GM19043 (cell line): ENCODE results near the gene PADI3.

Source experiments
- ATAC-seq: cut with Tn5 transposase; IDR thresholded peaks from one replicate; pipeline ENCODE4 v1.9.1; 2021; ENCODE audit warnings: low read depth; ENCODE audit not compliant: unreplicated experiment

The PADI3 gene

GRCh38 chr1:17214876-17215544 is 33.9 kb upstream of the PADI3 start:
- no peak for ATAC-seq

DNA sequence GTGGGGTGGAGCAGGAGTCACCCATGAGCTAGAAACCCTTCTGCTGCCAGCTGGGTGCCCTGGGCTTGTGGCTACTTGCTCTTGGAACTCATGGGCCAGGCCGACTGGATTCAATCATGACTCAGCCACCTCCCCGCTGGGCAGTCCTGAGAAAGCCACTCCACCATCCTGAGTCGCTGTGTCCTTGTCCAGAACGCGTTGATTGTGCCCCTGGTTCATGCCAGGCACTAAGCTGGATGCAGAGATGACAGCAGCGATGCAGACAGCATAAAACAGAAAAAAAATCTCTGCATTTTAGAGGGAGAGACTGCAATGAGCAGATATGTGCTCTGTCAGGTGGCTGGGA is 33.4 kb upstream of the PADI3 start:
- ATAC-seq: no peak

- ATAC-seq: no peak
Measured at GRCh38 chr1:17216078-17216477, 32.8 kb upstream of the PADI3 start.

GRCh38 chr1:17217607-17218006 is 31.3 kb upstream of the PADI3 start:
- ATAC-seq: no peak

GRCh38 chr1:17218939-17219338 is 30.0 kb upstream of the PADI3 start:
- ATAC-seq: no peak

- ATAC-seq: no peak
Measured at GRCh38 chr1:17220287-17220686, 28.6 kb upstream of the PADI3 start.

DNA sequence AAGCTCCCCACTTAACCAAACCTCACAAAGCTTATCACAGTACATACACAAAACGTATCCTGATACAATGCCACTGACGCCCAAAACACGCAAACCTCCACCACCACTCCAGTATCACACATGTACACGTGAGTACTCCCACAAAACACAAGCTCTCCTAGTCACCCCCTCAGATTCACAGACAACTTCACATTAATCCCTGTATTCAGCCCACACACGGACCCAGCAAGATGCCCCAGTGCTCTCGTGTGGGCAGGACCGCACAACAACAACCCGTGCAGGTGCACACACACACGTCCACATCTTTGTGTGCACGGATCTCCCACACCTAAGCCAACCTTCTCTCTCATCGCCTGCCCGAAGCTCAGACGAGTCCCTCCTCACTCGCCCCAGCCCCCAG is 26.3 kb upstream of the PADI3 start:
- ATAC-seq: no peak

- ATAC-seq: no peak
Measured at GRCh38 chr1:17224434-17224833, 24.5 kb upstream of the PADI3 start.

DNA sequence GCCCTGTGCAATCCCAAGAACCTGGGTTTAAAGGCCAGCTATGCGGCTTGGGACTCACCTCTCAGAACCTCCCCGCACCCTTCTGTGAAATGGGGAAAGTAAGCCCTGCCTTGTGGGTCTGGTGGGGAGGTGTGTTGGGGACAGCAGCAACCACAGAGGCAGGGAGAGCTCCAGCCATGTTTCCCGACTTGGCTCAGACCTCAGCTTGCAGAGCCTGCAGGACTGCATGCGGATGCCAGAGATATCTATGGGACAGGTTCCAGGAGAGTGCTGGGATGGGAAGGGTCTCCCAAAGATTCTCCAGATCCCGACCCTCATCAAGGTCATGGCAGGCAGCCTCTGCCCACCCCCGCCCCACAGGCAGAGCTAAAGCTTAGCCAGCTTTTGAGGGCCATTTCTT is 23.8 kb upstream of the PADI3 start:
- no peak for ATAC-seq

DNA sequence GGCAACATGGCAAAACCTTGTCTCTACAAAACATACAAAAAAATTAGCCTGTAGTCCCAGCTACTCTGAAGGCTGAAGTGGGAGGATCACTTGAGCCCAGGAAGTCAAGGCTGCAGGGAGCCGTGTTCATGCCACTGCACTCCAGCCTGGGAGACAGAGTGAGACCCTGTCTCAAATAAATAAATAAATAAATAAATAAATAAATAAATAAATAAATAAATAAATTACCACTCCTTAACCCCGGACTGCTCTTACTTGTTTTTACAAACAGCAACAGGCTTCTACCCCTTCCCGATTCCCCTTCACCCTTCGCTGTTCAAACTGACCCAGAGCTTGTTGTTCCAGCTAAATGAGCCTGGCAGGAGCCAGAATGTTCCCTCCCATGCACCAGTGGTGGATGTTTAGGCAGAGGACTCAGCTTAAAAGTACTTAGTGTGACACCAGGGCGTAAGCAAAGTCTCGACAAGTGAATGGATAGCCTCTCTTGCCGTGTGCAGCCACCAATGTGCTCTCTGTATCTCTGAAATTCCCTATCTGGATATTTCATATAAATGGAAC is 21.5 kb upstream of the PADI3 start:
- ATAC-seq: no peak

GRCh38 chr1:17228619-17229018 is 20.3 kb upstream of the PADI3 start:
- no peak for ATAC-seq

DNA sequence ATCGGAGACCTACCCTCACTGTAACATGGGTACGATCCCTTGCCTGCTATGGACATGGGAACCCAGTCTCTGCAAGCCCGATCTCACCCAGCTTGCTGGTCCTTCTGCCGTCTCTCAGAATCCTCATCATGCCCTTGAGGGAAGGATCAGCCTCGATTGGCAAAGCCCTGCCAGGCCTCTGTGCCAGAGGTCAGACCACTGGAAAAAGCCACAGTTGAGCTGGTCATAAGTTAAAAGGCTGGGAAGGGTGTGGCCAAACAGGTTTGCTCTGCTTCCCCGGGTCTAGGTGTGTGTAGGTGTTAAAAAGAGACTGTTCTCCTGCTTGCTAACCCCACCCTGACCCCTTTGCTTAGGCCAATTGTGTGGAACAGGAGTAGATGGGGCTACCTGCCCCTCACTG is 19.5 kb upstream of the PADI3 start:
- no peak for ATAC-seq

GRCh38 chr1:17230106-17230505 is 18.8 kb upstream of the PADI3 start:
- ATAC-seq: no peak

DNA sequence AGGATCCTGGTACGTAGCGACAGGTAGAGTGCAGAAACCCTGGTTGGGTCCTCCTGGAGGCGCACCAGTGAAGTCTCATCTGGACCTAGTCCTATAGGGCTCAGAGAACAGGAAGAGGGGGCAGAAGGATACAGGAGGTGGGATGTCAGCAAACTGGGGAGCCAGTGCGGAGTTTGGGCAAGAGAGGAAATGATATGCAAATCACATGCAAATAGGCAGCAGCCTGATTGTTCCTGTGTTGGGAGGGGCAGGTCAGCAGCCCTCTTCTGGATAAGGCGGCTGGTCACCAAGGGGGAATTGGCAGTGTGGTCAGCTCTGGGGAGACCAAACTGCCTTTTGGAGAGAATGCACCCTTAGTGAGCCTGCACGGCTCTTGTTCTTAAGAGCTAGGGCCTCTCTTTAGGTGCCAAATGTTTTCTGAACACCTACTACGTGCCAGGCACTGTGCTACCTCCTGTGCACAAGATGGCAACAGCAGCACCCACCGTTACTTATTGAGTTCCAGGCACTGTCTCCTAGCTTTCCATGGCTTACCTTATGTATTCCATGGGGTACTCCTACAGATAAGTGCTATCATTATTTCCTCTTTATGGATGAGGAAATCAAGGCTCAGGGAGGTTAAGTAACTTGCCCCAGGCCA is 18.1 kb upstream of the PADI3 start:
- ATAC-seq: no peak

DNA sequence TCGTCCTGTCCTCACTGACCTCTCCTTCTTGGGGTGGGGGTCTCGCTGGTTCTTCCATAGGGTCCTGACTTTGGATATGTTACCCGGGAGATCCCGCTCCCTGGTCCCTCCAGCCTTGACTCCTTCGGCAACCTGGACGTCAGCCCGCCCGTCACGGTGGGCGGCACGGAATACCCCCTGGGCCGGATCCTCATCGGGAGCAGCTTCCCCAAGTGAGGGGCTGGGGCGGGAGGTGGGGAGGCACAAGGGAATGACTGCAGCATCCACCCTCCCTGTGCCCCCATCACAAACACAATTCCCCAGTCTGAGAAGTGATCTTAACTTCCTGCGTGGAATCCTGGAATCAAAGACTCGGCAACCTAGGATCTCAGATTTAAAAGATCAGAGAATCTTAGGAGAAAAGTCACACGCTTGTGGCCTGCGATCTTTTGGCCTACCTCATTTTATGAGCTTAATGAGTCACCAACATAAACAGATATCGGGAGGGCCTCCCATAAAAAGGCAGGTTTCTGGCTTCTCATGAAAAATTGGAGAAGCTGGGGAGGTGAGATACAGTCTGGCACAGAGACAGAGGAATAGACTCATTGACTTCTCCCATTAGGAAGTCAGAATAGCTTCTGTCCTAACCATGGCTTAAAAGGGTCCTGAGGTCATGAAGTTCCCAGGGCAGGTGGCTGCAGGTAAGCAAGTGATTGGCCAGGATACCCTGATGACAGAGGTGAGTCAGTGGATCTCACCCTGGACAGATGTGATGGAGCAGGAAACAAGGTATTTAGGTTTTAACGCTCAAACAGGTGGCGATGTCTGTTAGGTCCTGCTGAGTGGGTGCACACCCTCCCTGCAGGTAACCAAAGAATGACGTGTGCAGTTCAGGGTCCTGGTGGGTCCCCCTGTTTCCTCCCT is 15.9 kb upstream of the PADI3 start:
- ATAC-seq: no peak

DNA sequence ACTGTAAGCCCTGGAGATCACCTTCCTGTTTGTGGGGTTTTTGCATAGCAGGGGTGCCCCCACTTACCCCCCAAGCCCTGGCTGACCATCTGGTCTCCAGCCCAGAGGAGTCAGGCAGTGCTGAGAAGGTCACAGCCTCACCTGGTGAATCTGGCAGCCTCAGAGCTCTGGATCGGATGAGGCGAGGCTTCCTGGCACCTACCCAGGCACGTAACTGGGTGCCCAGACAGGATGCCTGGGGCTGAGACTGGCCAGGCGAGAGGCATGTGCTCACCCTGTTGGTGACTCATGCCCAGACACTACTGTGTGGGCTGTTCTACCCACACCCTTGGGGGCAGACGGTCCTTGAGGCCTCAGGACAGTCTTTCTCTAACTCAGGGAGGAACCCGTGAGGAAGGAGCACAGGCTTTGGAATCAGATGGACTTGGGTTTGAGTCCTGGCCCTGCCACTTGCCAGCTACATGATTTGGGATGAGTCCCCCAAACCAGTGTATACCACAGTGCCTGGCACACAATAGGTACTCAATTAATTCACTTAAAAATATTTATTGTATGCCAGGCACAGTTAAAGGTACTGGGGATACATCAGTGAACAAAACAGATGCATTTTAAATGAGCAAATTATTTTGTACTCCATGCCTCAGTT is 15.1 kb upstream of the PADI3 start:
- ATAC-seq: no peak

- ATAC-seq: no peak
Measured at GRCh38 chr1:17234405-17234804, 14.5 kb upstream of the PADI3 start.

GRCh38 chr1:17235135-17235885 is 13.6 kb upstream of the PADI3 start:
- no peak for ATAC-seq

DNA sequence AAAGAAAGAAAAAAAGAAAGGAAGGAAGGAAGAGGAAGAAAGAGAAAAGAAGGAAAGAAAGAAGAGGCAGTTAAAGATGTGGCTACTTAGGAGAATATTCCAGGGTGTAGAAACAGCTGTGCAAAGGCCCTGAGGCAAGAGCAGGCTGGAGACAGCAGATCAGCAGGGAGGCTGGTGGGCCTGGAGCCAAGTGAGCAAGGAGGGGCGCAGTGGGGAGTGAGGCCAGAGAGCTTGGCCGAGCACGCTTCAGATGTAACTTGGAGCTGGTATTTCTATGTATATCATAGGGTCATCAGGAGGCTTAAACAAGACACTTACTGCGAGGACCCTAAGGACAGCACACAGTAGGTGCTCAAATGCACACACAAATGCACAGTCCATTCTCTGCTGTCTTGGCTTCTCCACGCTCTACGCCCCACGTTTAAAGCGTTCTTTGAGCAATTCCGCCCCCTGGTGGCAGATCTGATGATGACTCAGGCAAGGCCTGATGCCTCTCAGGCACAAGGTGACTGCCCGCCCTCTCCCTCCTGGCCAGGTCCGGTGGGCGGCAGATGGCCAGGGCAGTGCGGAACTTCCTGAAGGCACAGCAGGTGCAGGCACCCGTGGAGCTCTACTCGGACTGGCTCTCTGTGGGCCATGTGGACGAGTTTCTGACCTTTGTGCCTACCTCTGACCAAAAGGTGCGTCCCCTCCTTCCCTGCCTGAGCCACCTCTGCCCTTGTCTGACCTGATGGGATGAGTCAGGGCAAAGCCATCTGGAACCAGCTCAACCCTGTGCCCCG is 11.9 kb upstream of the PADI3 start:
- ATAC-seq: no peak

DNA sequence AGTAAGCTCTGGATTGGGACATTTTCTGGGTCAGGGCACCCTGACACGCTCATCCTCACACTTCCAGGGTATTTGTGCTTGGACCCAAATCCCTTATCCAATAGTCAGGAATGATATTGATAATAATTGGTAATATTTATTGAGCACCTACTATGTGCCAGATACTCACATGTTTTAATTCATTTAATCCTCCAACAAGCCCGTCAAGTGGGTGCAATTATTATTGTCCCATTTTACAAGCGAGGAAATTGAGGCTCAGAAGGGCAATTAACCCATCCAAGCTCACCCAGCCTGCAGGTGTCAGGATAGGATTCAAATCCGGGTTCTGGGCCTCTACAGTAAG is 11.4 kb upstream of the PADI3 start:
- ATAC-seq: no peak
